Activated naive CD4-positive, alpha-beta T cell treated with anti-CD3 and anti-CD28 coated beads, Interleukin-2, amount 50 U/mL, for 72 hours (primary cell): ENCODE results near the gene GCSH. TPM values are rescaled to one million over a fixed set of nuclear protein-coding genes. Genes with fewer than 3 reads are reported as not detected.

Source experiments
- ATAC-seq, 2 donors: fragments of 150-1000 bp; cut with Tn5 transposase; 2 replicates each; pipeline ENCODE4 v1.10.0; 2021; ENCODE audit warnings: mild to moderate bottlenecking in 2 of 2, moderate library complexity in 2 of 2
- DNase-seq, 2 donors: peaks; one replicate each; pipeline ENCODE4 v3.0.0; 2021 to 2022; ENCODE audit warnings: low spot score in 2 of 2
- H3K27ac Mint-ChIP-seq, 2 donors: one replicate each; pipeline ENCODE4 v1.8.0; 2022; ENCODE audit warnings: mild to moderate bottlenecking in 2 of 2, mixed read lengths in 2 of 2
- H3K36me3 Mint-ChIP-seq, 2 donors: one replicate each; pipeline ENCODE4 v1.8.0; 2022; ENCODE audit warnings: mixed read lengths in 2 of 2
- H3K9me3 Mint-ChIP-seq, 2 donors: one replicate each; pipeline ENCODE4 v1.8.0; 2022; ENCODE audit warnings: mixed read lengths in 2 of 2
- total RNA-seq, 2 donors: library from RNA; stranded (reverse); gene quantifications; one replicate each; pipeline ENCODE4 v1.2.3, GENCODE V29; 2022

GCSH gene
- total RNA-seq, 2 donors from 2014 or later: 14.4 to 18.9 TPM

DNA sequence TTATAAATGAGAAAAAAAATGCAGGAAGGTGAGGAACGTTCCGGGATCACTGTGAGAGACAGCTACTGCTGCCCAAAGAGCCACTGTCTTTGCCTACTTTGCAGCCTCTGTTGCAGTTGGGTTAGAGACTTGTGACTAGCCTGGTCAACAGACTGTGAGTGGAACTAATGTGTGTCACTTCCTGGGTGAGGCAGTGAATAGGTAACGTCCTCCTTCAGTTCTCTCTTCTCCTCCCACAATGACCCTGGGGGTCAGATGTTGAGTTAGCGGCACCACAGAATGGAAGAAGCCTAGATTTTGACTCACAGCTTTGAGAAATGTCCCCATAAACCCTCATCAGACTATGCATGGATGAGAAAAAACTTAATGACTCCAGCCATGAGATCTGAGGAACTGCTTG, 24.4 kb downstream of the GCSH start:
- no peaks in the 10 kb centered on the region for H3K9me3 Mint-ChIP-seq
- H3K27ac Mint-ChIP-seq: peak overlapping the region in 1 of 2 donors; percentile 44
- no peaks in the 10 kb centered on the region for H3K36me3 Mint-ChIP-seq
- DNase-seq (no peak), ATAC-seq (no peak)

DNA sequence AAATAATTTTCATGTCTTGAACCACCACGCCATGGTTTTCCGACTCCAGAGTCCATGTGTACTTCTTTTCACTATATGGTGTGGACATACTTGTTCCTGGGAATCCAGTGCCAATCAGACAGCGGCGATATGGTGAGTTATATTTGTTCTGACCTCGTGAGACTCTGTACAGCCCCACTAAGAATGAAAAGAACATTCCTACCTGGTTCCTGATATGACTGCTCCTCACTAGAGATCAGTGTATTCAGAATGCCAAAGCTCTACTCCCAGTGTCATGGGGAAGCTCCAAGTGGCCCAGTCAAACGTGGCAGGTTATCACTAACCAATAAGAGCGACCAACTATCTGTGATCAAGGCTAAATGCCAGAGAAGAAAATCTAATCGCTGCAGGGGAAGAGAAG, 25.2 kb downstream of the GCSH start:
- H3K36me3 Mint-ChIP-seq: no peaks in the 10 kb centered on the region

DNA sequence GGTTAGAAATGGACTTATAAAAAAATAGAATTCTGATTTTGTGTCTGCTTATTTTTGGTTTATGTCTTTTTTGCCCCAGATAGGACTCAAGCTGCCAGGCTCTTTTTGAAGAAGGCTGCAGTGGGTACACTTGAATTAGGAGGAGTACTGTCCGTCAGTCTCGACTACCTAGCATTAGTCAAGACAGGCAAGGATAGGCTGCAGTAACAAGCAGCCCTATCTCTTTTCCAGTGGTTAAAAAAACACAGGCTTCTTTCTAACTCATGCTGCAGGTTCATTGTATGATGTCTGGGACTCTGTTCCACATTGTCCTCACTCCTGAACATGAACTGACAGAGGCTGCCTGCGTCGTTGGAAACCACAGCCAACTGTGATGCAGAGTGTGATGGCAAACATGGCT, 27.1 kb downstream of the GCSH start:
- ATAC-seq (no peak), DNase-seq (no peak)
- H3K9me3 Mint-ChIP-seq: no peaks in the 10 kb centered on the region
- no peaks in the 10 kb centered on the region for H3K36me3 Mint-ChIP-seq
- H3K27ac Mint-ChIP-seq: no peak overlapping the region

More for the DNA sequence above, 25.2 kb downstream of the GCSH start:
- H3K27ac Mint-ChIP-seq: no peak overlapping the region
- no peaks in the 10 kb centered on the region for H3K9me3 Mint-ChIP-seq
- no peak for ATAC-seq
- no peak for DNase-seq

- ATAC-seq: no peak
- Mint-ChIP-seq H3K27ac (no peak overlapping the region), H3K9me3 (no peaks in the 10 kb centered on the region), H3K36me3 (no peaks in the 10 kb centered on the region)
- DNase-seq: no peak
Observed at GRCh38 chr16:81067166-81067565, 29.0 kb downstream of the GCSH start.

GRCh38 chr16:81066681-81067080, 29.5 kb downstream of the GCSH start:
- ATAC-seq: no peak
- Mint-ChIP-seq H3K9me3 (no peaks in the 10 kb centered on the region), H3K27ac (no peak overlapping the region), H3K36me3 (no peaks in the 10 kb centered on the region)
- DNase-seq: no peak

DNA sequence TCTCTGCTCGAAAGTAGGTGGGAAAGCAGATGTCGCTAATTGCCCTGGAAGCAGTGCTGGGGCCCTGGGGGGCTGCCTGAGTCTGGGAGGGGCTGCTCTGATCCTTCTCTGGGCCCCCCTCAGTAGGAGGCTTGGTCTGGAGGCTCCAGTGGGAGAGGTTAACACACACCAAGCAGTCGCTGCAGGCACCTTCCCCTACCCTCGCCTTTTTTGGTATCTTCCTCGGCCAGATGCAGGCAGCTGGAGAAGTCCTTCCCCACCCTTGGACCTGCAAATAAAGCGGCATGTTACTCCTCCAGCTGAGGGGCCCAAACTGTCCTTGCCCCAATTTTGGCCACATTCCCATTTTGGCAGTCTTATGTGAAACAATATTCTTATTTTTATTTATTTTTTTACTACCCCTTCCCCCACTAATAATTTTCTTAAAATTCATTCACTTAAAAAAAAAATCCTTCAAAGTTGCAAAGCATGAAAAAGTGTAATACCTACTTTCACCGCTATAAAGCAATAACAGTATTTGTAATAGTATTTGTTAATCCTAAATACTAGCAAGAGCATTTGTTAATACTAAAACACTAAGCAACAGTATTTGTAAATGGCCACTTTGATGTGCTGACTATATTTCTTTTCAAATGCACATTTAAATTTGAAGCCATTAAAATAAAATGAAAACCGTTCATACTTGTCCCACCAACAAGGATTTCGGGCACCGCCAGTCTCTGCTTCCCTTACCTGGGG, 34.2 kb downstream of the GCSH start:
- Mint-ChIP-seq H3K9me3 (no peaks in the 10 kb centered on the region), H3K36me3 (no peaks in the 10 kb centered on the region), H3K27ac (no peak overlapping the region)
- no peak for DNase-seq
- no peak for ATAC-seq

- no peaks in the 10 kb centered on the region for H3K9me3 Mint-ChIP-seq
- ATAC-seq (no peak), DNase-seq (no peak)
- H3K36me3 Mint-ChIP-seq: no peaks in the 10 kb centered on the region
- H3K27ac Mint-ChIP-seq: no peak overlapping the region
Observed at GRCh38 chr16:81061307-81061640, 34.9 kb downstream of the GCSH start.

DNA sequence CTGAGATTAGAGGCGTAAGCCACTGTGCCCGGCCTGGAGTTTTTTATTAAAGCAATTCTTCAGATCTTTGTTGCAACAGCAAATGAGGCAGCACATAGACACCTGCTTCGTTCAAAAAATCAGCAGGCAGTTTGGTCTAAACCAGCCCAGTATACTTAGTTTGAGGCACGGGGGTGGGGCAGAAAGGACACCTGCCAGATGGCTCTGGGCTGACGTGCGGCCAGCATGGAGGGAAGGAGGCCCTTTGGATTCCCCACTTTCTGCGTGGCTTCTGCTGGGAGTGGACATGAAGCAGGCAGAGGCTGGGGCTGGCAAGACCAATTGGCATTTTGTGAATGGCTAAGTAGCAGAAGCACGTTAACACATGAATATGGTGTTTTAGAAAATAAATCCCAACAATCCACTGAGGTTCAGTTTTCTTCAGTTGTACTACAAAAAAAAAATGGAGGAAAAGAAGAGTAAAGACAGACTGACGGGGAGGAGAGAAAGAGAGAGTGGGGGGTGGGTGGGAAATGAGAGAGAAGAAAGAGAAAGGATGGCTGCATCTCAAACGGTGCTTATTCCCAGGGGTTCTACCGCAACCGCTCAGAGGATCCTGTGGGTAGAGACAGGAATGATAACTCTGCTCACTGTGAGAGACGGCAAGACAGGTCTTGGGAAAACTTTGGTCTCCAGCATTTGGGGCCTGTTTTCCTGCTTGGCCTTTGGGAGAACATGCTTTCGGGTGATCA, 35.5 kb downstream of the GCSH start:
- no peaks in the 10 kb centered on the region for H3K9me3 Mint-ChIP-seq
- no peak for DNase-seq
- H3K27ac Mint-ChIP-seq: no peak overlapping the region
- H3K36me3 Mint-ChIP-seq: no peaks in the 10 kb centered on the region
- ATAC-seq: no peak

DNA sequence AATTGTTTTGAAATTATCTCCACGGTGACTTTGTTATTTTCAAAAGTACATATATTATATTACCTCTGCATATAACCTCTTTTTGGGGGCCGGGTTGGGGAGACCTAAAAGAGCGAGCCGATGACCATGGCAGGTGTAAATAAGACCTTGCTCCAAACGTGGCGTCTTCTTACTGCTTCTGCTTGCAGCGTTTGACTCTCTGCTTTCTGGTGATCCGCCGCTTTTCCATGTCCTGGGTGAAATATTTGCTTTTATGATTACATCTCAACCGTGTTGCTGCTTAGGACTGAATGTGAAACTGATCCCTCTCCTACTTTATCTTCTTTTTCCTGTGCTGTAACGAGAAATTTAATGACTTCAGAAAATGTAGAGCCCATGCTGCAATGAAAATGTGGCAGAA, 42.4 kb downstream of the GCSH start:
- Mint-ChIP-seq H3K27ac (no peak overlapping the region), H3K36me3 (peaks cover 15% of the 10 kb centered on the region in 2 donors), H3K9me3 (peaks cover 16 to 18% of the 10 kb centered on the region in 2 donors)
- ATAC-seq (no peak), DNase-seq (no peak)

DNA sequence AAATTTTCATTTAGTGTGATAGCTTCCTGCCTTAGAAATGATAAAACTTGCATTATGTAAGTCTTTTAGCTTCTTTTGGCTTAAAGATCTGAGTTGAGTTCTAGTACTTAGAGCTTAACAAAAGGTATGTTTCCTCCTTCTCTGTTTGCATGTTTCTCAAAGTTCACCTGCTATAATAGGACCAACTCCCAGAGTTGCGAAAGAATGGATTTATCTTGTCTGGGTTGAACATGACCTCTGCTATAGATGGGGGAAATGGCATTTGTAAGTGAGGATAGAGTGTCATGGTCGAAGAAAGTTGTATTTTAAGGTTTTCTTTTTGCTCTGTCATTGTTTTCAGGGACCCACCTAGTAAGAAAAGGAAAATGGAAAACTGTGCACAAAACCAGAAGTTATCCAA, 53.4 kb downstream of the GCSH start:
- Mint-ChIP-seq H3K36me3 (peaks cover 6 to 25% of the 10 kb centered on the region in 2 donors), H3K27ac (no peak overlapping the region), H3K9me3 (no peaks in the 10 kb centered on the region)
- DNase-seq (no peak), ATAC-seq (no peak)

DNA sequence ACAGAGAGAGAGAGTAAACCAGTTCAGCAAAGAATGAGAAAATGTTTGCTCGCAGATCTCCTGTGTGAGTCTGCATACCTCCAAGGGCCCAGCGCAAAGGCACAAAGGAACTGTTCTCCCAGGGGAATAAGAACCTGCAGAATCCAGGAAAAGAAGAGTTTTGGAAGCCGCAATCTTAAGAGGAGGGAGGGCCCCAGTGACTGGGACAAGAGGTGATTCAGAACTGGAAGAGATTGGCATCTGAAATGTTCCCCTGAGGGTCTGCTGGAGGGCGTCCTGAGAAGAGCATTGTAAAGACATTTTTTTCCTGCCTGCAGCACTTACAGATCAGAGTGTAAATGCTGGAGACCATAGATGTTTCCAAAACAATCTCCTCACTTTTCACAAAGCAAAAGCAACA, 54.5 kb downstream of the GCSH start:
- Mint-ChIP-seq H3K9me3 (no peaks in the 10 kb centered on the region), H3K27ac (peak overlapping the region in 1 of 2 donors; percentile 40), H3K36me3 (peaks cover 9 to 25% of the 10 kb centered on the region in 2 donors)
- no peak for ATAC-seq
- no peak for DNase-seq

GRCh38 chr16:81040842-81041241, 55.4 kb downstream of the GCSH start:
- no peak for DNase-seq
- Mint-ChIP-seq H3K36me3 (peaks cover 12 to 25% of the 10 kb centered on the region in 2 donors), H3K27ac (peak overlapping the region; percentile 0 to 69), H3K9me3 (no peaks in the 10 kb centered on the region)
- no peak for ATAC-seq

- no peak for ATAC-seq
- peak overlapping the region; percentile 0 to 69 for H3K27ac Mint-ChIP-seq
- peaks cover 12 to 25% of the 10 kb centered on the region in 2 donors for H3K36me3 Mint-ChIP-seq
- no peaks in the 10 kb centered on the region for H3K9me3 Mint-ChIP-seq
- no peak for DNase-seq
Observed at GRCh38 chr16:81040131-81040530, 56.1 kb downstream of the GCSH start.

GRCh38 chr16:81036751-81037350, 59.3 kb downstream of the GCSH start:
- DNase-seq (no peak), ATAC-seq (no peak)
- Mint-ChIP-seq H3K36me3 (peaks cover 17% of the 10 kb centered on the region in 2 donors), H3K9me3 (no peaks in the 10 kb centered on the region), H3K27ac (peak overlapping the region; percentile 14 to 49)

- ATAC-seq: peak; percentile 68 to 75
- peak in 1 of 2 donors; percentile 46 for DNase-seq
- H3K27ac Mint-ChIP-seq: peak overlapping the region in 1 of 2 donors; percentile 49
- no peaks in the 10 kb centered on the region for H3K9me3 Mint-ChIP-seq
- peaks cover 11 to 22% of the 10 kb centered on the region in 2 donors for H3K36me3 Mint-ChIP-seq
Observed at GRCh38 chr16:81035975-81036750, 60.0 kb downstream of the GCSH start.

GRCh38 chr16:81035398-81035974, 60.7 kb downstream of the GCSH start, which contains the start of gene ATMIN:
Gene ATMIN (plus strand): TSS chr16:81035842. CDS start chr16:81035871, 29 bp downstream.
- peak; percentile 95 to 97 for ATAC-seq
- no peaks in the 10 kb centered on the region for H3K9me3 Mint-ChIP-seq
- peaks cover 11 to 25% of the 10 kb centered on the region in 2 donors for H3K36me3 Mint-ChIP-seq
- H3K27ac Mint-ChIP-seq: peak within 1 kb of the TSS; percentile 49 to 65
- peak; percentile 88 to 92 for DNase-seq
